Type B pancreatic cell (in vitro differentiated cells): ENCODE measurements around the gene CYLD. TPM values are rescaled to one million over a fixed set of nuclear protein-coding genes. Genes with fewer than 3 reads are reported as not detected.

Experiments used
- DNase-seq: peaks from one replicate; pipeline ENCODE4 v3.0.0; 2021; ENCODE audit warnings: mixed read lengths; ENCODE audit not compliant: unreplicated experiment; ENCODE audit errors: extremely low spot score
- H3K27ac Mint-ChIP-seq: 2 replicates; pipeline ENCODE4 v1.8.0; 2021; ENCODE audit warnings: mild to moderate bottlenecking, mixed read lengths
- H3K27me3 Mint-ChIP-seq: 2 replicates; pipeline ENCODE4 v1.8.0; 2021; ENCODE audit warnings: mixed read lengths
- H3K36me3 Mint-ChIP-seq: 2 replicates; pipeline ENCODE4 v1.8.0; 2021; ENCODE audit warnings: mixed read lengths
- H3K4me1 Mint-ChIP-seq: one replicate; pipeline ENCODE4 v1.8.0; 2021; ENCODE audit warnings: mixed read lengths; ENCODE audit not compliant: unreplicated experiment
- H3K4me3 Mint-ChIP-seq: 2 replicates; pipeline ENCODE4 v1.8.0; 2021; ENCODE audit warnings: mild to moderate bottlenecking, mixed read lengths
- H3K9me3 Mint-ChIP-seq: 2 replicates; pipeline ENCODE4 v1.8.0; 2021; ENCODE audit warnings: mixed read lengths
- total RNA-seq: library from RNA; stranded (reverse); gene quantifications from 2 replicates; pipeline ENCODE4 v1.2.1, GENCODE V29; 2021; ENCODE audit warnings: low replicate concordance
- TF ChIP-seq, protein P1 (sequence below): fragments of 200-600 bp; sonication (generic); conservative IDR thresholded peaks from 2 replicates; pipeline ENCODE4 v1.5.0; 2021; ENCODE audit warnings: antibody characterized with exemption, mild to moderate bottlenecking

Gene CYLD
- total RNA-seq, 1 donor from 2014 or later: 24.9 TPM

DNA sequence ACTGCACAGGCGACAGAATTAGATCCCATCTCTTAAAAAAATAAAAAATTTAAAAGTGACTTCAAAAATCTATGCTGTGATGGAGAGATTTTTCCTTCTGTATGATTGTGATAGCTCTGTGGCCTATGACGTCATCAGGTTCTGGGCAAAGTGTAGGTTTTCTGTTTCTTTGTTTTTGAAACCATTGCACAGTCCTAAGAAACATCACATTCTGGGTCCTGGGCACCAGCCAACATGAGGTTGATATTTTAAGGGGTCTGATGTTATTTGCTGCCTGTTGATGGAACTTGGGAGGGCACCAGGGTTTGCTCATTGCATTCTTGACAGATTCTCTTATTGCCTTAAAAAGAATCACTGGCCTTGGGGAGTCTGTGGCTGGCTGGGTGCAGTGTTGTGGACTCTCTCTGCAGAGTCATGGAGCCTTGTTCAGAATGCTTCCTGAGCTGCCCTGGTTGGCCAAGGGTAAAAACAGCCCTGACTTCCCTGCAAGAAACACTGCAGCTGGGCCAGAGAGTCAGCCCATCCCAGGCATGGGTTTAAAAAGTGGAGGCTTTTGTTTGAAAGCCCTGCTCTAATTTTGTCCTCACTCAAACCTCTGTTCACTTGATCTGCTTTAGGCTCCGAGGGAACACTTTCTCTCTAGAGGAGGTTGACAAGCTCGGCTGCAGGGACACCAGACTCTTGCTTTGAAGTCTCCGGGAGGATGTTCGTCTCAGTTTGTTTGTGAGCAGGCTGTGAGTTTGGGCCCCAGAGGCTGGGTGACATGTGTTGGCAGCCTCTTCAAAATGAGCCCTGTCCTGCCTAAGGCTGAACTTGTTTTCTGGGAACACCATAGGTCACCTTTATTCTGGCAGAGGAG, 10.5 kb upstream of the CYLD start:
- Mint-ChIP-seq H3K4me1 (peaks cover 4% of the 10 kb centered on the region), H3K27ac (no peak overlapping the region), H3K27me3 (peaks cover 11% of the 10 kb centered on the region), H3K4me3 (no peak overlapping the region), H3K9me3 (peaks cover 6% of the 10 kb centered on the region), H3K36me3 (no peaks in the 10 kb centered on the region)
- DNase-seq: no peak
- TF ChIP-seq, protein P1, sequence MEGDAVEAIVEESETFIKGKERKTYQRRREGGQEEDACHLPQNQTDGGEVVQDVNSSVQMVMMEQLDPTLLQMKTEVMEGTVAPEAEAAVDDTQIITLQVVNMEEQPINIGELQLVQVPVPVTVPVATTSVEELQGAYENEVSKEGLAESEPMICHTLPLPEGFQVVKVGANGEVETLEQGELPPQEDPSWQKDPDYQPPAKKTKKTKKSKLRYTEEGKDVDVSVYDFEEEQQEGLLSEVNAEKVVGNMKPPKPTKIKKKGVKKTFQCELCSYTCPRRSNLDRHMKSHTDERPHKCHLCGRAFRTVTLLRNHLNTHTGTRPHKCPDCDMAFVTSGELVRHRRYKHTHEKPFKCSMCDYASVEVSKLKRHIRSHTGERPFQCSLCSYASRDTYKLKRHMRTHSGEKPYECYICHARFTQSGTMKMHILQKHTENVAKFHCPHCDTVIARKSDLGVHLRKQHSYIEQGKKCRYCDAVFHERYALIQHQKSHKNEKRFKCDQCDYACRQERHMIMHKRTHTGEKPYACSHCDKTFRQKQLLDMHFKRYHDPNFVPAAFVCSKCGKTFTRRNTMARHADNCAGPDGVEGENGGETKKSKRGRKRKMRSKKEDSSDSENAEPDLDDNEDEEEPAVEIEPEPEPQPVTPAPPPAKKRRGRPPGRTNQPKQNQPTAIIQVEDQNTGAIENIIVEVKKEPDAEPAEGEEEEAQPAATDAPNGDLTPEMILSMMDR: no peak

DNA sequence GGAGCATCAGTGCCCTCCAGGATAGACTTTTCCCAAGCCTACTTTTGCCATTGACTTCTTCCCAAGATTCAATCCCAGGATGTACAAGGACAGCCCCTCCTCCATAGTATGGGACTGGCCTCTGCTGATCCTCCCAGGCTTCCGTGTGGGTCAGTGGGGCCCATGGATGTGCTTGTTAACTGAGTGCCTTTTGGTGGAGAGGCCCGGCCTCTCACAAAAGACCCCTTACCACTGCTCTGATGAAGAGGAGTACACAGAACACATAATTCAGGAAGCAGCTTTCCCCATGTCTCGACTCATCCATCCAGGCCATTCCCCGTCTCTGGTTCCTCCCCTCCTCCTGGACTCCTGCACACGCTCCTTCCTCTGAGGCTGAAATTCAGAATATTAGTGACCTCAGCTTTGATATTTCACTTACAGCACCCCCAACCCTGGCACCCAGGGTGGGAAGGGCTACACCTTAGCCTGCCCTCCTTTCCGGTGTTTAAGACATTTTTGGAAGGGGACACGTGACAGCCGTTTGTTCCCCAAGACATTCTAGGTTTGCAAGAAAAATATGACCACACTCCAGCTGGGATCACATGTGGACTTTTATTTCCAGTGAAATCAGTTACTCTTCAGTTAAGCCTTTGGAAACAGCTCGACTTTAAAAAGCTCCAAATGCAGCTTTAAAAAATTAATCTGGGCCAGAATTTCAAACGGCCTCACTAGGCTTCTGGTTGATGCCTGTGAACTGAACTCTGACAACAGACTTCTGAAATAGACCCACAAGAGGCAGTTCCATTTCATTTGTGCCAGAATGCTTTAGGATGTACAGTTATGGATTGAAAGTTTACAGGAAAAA, 9.7 kb upstream of the CYLD start:
- Mint-ChIP-seq H3K27me3 (peaks cover 17% of the 10 kb centered on the region), H3K27ac (no peak overlapping the region), H3K4me1 (peaks cover 7% of the 10 kb centered on the region), H3K9me3 (peaks cover 6% of the 10 kb centered on the region), H3K36me3 (no peaks in the 10 kb centered on the region), H3K4me3 (no peak overlapping the region)
- TF ChIP-seq, protein P1: no peak
- no peak for DNase-seq

DNA sequence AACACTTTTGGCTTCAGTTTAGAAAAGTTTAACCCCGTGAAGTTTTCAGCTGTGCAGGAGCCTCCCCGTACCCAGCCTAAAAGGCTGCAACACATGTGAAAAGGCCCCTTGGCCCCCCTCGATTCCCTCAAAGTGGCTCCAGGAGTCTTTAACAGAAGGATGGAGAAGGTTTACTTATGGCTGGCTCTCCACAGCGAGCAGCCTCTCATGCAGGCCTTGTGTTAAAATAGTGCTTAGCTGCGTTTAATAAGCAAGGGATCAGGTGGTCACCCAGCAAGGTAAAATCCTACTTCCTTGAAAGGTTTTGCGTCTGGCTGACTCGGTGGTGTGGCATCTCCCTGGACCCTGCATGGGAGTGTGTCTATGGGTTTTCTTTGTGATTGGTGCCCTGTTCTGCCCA, 8.4 kb upstream of the CYLD start:
- Mint-ChIP-seq H3K36me3 (no peaks in the 10 kb centered on the region), H3K27me3 (peaks cover 29% of the 10 kb centered on the region), H3K27ac (no peak overlapping the region), H3K9me3 (peaks cover 6% of the 10 kb centered on the region), H3K4me3 (no peak overlapping the region), H3K4me1 (peaks cover 9% of the 10 kb centered on the region)
- no peak for DNase-seq
- TF ChIP-seq, protein P1: no peak

DNA sequence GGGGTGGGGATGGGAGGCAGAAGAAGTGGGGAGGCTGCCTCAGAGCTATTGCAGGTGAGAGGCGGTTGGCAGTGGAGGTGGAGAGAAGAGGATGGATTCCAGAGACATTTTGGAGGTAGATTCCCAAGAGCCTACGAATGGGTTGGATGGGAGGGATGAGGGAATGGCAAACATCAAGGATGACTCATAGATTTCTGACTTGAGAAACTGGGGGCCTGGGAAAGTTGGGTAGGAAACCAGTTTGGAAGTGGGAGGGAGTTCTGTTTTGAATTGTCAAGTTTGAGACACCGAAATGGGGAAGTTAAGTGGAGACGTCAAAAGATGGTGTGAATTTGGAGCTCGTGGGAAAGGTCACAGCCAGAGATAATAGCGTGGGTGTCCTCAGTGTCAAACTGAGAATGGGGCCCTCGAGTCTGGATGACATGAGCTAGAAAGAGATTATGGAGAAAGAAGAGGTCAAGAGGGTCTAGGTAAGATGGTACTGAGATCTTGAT, 6.2 kb upstream of the CYLD start:
- Mint-ChIP-seq H3K9me3 (peaks cover 6% of the 10 kb centered on the region), H3K27me3 (peaks cover 29% of the 10 kb centered on the region), H3K4me3 (no peak overlapping the region), H3K27ac (no peak overlapping the region), H3K36me3 (no peaks in the 10 kb centered on the region), H3K4me1 (peaks cover 12% of the 10 kb centered on the region)
- TF ChIP-seq, protein P1: no peak
- DNase-seq: no peak

DNA sequence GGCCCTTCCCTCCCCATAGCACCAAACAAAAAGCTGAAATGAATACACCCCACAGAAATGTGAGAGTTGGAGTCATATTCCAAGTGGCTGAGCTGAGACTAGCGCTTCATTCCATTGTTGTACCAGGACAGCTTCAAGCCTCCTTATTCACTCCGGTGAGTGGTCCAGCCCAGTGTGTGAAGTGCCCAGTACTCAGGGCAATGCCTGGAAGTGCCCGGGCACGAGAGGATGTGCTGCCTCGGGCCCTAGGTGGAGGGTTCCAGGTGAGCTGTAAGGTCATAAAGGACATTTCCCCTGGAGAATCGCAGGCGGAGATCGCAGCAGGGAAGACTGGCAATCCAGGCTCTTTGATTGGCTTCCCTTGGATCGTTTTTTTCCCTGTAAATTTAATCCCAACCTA, 5.4 kb upstream of the CYLD start:
- H3K9me3 Mint-ChIP-seq: peaks cover 6% of the 10 kb centered on the region
- DNase-seq: no peak
- peaks cover 29% of the 10 kb centered on the region for H3K27me3 Mint-ChIP-seq
- H3K4me3 Mint-ChIP-seq: no peak overlapping the region
- TF ChIP-seq, protein P1: no peak
- H3K27ac Mint-ChIP-seq: no peak overlapping the region
- no peaks in the 10 kb centered on the region for H3K36me3 Mint-ChIP-seq
- peaks cover 18% of the 10 kb centered on the region for H3K4me1 Mint-ChIP-seq
